HEK293 (cell line): Measurements from ENCODE around the gene ZNF280B.
A peak's percentile ranks its signal among the peaks of the same experiment; 100 is the strongest.

Source experiments
- CTCF ChIA-PET: fragments of 350-600 bp; formaldehyde crosslinking; extraction: SDS; loops from one replicate; lab custom pipeline; 2021; ENCODE audit warnings: antibody characterized with exemption; lab: Yijun Ruan, JAX
- POLR2A ChIA-PET: fragments of 300-600 bp; formaldehyde crosslinking; extraction: SDS; loops from one replicate; lab custom pipeline; 2020; ENCODE audit warnings: antibody characterized with exemption, inconsistent platforms; lab: Yijun Ruan, JAX
- H3K27ac ChIP-seq: fragments of 200-500 bp; sonication (Bioruptor generic); 2 replicates; pipeline ENCODE4 v1.5.1; 2014; ENCODE audit warnings: low read depth, low read length, control low read depth, inconsistent platforms; ENCODE audit errors: extremely low read depth
- H3K36me3 ChIP-seq, 2 experiments: fragments of 200-500 bp in 1 of 2; sonication (Bioruptor generic) in 1 of 2; 1 replicate in 1 of 2; 2 replicates in 1 of 2; pipeline ENCODE4 v1.5.1; 2014 to 2017; ENCODE audit warnings: inconsistent platforms in 2 of 2, low read length in 2 of 2; ENCODE audit not compliant: control insufficient read depth in 2 of 2, insufficient read depth in 1 of 2
- H3K4me1 ChIP-seq: fragments of 200-500 bp; sonication (Bioruptor generic); 2 replicates; pipeline ENCODE4 v1.5.1; 2014; ENCODE audit warnings: mild to moderate bottlenecking, low read length, inconsistent platforms; ENCODE audit not compliant: control insufficient read depth, insufficient read depth
- H3K4me3 ChIP-seq: 2 replicates; pipeline ENCODE4 v1.5.1; 2011; ENCODE audit warnings: low read depth, mild to moderate bottlenecking, control low read depth, low read length, moderate library complexity
- H3K9me3 ChIP-seq: fragments of 200-500 bp; sonication (Bioruptor generic); 2 replicates; pipeline ENCODE4 v1.5.1; 2014; ENCODE audit warnings: low read depth, low read length, inconsistent platforms; ENCODE audit not compliant: control insufficient read depth, insufficient read depth
- GLIS1 ChIP-seq: fragments of 450-650 bp; formaldehyde crosslinking; IDR thresholded peaks from 2 replicates; pipeline ENCODE4 v1.5.1; 2016; ENCODE audit warnings: missing biosample characterization, missing genetic modification characterization
- HIC1 ChIP-seq: fragments of 450-650 bp; formaldehyde crosslinking; IDR thresholded peaks from 2 replicates; pipeline ENCODE4 v1.5.1; 2016; ENCODE audit warnings: missing biosample characterization, missing genetic modification characterization
- KLF16 ChIP-seq: fragments of 450-650 bp; formaldehyde crosslinking; IDR thresholded peaks from 2 replicates; pipeline ENCODE4 v1.5.1; 2017; ENCODE audit warnings: missing biosample characterization, missing genetic modification characterization
- OVOL3 ChIP-seq: fragments of 450-650 bp; formaldehyde crosslinking; IDR thresholded peaks from 2 replicates; pipeline ENCODE4 v1.5.1; 2016; ENCODE audit warnings: missing biosample characterization, missing genetic modification characterization
- SETDB1 ChIP-seq: IDR thresholded peaks from one replicate; pipeline ENCODE4 v1.6.1; 2017; ENCODE audit warnings: mild to moderate bottlenecking, low read length, moderate library complexity, mixed read lengths; ENCODE audit not compliant: insufficient read length
- SP2 ChIP-seq: fragments of 450-650 bp; formaldehyde crosslinking; IDR thresholded peaks from 2 replicates; pipeline ENCODE4 v1.5.1; 2016; ENCODE audit warnings: missing biosample characterization, missing genetic modification characterization
- TRIM28 ChIP-seq: IDR thresholded peaks from 2 replicates; pipeline ENCODE4 v1.6.1; 2011; ENCODE audit warnings: low read length, control low read depth, borderline replicate concordance
- ZBTB6 ChIP-seq: fragments of 450-650 bp; formaldehyde crosslinking; IDR thresholded peaks from 2 replicates; pipeline ENCODE4 v1.5.1; 2017; ENCODE audit warnings: missing biosample characterization, missing genetic modification characterization
- ZNF138 ChIP-seq: fragments of 450-650 bp; formaldehyde crosslinking; IDR thresholded peaks from 2 replicates; pipeline ENCODE4 v1.5.1; 2016; ENCODE audit warnings: missing biosample characterization, missing genetic modification characterization, borderline replicate concordance
- ZNF140 ChIP-seq: fragments of 450-650 bp; formaldehyde crosslinking; IDR thresholded peaks from 2 replicates; pipeline ENCODE4 v1.5.1; 2016; ENCODE audit warnings: missing biosample characterization, missing genetic modification characterization
- ZNF18 ChIP-seq: fragments of 450-650 bp; formaldehyde crosslinking; IDR thresholded peaks from 2 replicates; pipeline ENCODE4 v1.5.1; 2016; ENCODE audit warnings: missing biosample characterization, missing genetic modification characterization
- ZNF398 ChIP-seq: fragments of 450-650 bp; formaldehyde crosslinking; IDR thresholded peaks from 2 replicates; pipeline ENCODE4 v1.5.1; 2017; ENCODE audit warnings: missing biosample characterization, missing genetic modification characterization
- ZNF654 ChIP-seq: fragments of 450-650 bp; formaldehyde crosslinking; IDR thresholded peaks from 2 replicates; pipeline ENCODE4 v1.5.1; 2016; ENCODE audit warnings: low read depth, missing biosample characterization, missing genetic modification characterization
- ZNF707 ChIP-seq: fragments of 450-650 bp; formaldehyde crosslinking; IDR thresholded peaks from 2 replicates; pipeline ENCODE4 v1.5.1; 2016; ENCODE audit warnings: missing biosample characterization, missing genetic modification characterization
- TF ChIP-seq, protein P1 (sequence below): fragments of 450-650 bp; formaldehyde crosslinking; IDR thresholded peaks from 2 replicates; pipeline ENCODE4 v1.5.1; 2017; ENCODE audit warnings: missing biosample characterization, missing genetic modification characterization
- TF ChIP-seq, protein P2 (sequence below): fragments of 450-650 bp; formaldehyde crosslinking; IDR thresholded peaks from 2 replicates; pipeline ENCODE4 v1.5.1; 2017; ENCODE audit warnings: missing biosample characterization, missing genetic modification characterization

Gene ZNF280B

GRCh38 chr22:22520667-22521602, 12.4 kb upstream of the ZNF280B start:
- Histone ChIP-seq H3K27ac (no peak overlapping the region), H3K9me3 (no peaks in the 10 kb centered on the region), H3K4me1 (no peaks in the 10 kb centered on the region), H3K36me3 (no peaks in the 10 kb centered on the region), H3K4me3 (no peak overlapping the region)
- ChIA-PET CTCF (interaction anchor here (0.6 to 2.0 kb wide), 7 partner anchors 12 to 583 kb away, joined by 3 to 13 read pairs (median 4); partner anchors contain the start of genes PRAME and ZNF280B), POLR2A (interaction anchor here (1.9 kb wide), 1 partner anchor 12 kb away, joined by 10 read pairs; the partner anchor contains the start of gene ZNF280B)
- 0 out of 2 replicates have a peak, but pooled peaks have one; percentile 28 for TF ChIP-seq ZNF398 (tag by site-specific recombination)
- no peak for TF ChIP-seq SP2 (tag by site-specific recombination)

GRCh38 chr22:22520020-22520656, 11.6 kb upstream of the ZNF280B start, which contains the start of gene ZNF280A:
ZNF280A (minus strand) TSS chr22:22520270; CDS start chr22:22515630, 4,640 bp downstream.
- Histone ChIP-seq H3K27ac (no peak within 1 kb of the TSS), H3K9me3 (no peaks in the 10 kb centered on the region)
- ChIA-PET POLR2A (interaction anchor here (1.9 kb wide), 1 partner anchor 11 kb away, joined by 10 read pairs; the partner anchor contains the start of gene ZNF280B), CTCF (interaction anchor here (0.5 to 2.0 kb wide), 9 partner anchors 11 to 582 kb away, joined by 3 to 13 read pairs (median 3); partner anchors contain the start of genes PRAME and ZNF280B)
- TF ChIP-seq ZNF707 (tag by site-specific recombination) (no peak), SETDB1 (peak; percentile 21)
- TF ChIP-seq, all 188 proteins: peak for 1
- no peaks in the 10 kb centered on the region for H3K4me1 ChIP-seq
- no peak within 1 kb of the TSS for H3K4me3 ChIP-seq
- H3K36me3 ChIP-seq = no peaks in the 10 kb centered on the region

GRCh38 chr22:22519591-22519990, 11.0 kb upstream of the ZNF280B start:
- CTCF ChIA-PET = interaction anchor here (0.5 to 2.0 kb wide), 7 partner anchors 11 to 338 kb away, joined by 3 to 13 read pairs (median 3); partner anchors contain the start of genes PRAME and ZNF280B
- no peaks in the 10 kb centered on the region for H3K9me3 ChIP-seq
- H3K36me3 ChIP-seq = no peaks in the 10 kb centered on the region
- H3K27ac ChIP-seq = no peak overlapping the region
- POLR2A ChIA-PET = interaction anchor here (1.9 kb wide), 1 partner anchor 11 kb away, joined by 10 read pairs; the partner anchor contains the start of gene ZNF280B
- no peaks in the 10 kb centered on the region for H3K4me1 ChIP-seq
- no peak overlapping the region for H3K4me3 ChIP-seq
- TF ChIP-seq KLF16 (no peak), OVOL3 (no peak), ZNF138 (tag by site-specific recombination) (no peak), GLIS1 (tag by site-specific recombination) (no peak), HIC1 (no peak), ZNF140 (tag by site-specific recombination) (no peak), ZBTB6 (tag by site-specific recombination) (no peak), ZNF654 (tag by site-specific recombination) (no peak), ZNF18 (tag by site-specific recombination) (no peak), TRIM28 (no peak)
- TF ChIP-seq, protein P1, sequence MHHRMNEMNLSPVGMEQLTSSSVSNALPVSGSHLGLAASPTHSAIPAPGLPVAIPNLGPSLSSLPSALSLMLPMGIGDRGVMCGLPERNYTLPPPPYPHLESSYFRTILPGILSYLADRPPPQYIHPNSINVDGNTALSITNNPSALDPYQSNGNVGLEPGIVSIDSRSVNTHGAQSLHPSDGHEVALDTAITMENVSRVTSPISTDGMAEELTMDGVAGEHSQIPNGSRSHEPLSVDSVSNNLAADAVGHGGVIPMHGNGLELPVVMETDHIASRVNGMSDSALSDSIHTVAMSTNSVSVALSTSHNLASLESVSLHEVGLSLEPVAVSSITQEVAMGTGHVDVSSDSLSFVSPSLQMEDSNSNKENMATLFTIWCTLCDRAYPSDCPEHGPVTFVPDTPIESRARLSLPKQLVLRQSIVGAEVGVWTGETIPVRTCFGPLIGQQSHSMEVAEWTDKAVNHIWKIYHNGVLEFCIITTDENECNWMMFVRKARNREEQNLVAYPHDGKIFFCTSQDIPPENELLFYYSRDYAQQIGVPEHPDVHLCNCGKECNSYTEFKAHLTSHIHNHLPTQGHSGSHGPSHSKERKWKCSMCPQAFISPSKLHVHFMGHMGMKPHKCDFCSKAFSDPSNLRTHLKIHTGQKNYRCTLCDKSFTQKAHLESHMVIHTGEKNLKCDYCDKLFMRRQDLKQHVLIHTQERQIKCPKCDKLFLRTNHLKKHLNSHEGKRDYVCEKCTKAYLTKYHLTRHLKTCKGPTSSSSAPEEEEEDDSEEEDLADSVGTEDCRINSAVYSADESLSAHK = no peak
- TF ChIP-seq, protein P2, sequence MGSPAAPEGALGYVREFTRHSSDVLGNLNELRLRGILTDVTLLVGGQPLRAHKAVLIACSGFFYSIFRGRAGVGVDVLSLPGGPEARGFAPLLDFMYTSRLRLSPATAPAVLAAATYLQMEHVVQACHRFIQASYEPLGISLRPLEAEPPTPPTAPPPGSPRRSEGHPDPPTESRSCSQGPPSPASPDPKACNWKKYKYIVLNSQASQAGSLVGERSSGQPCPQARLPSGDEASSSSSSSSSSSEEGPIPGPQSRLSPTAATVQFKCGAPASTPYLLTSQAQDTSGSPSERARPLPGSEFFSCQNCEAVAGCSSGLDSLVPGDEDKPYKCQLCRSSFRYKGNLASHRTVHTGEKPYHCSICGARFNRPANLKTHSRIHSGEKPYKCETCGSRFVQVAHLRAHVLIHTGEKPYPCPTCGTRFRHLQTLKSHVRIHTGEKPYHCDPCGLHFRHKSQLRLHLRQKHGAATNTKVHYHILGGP = no peak
